Activated CD4-positive, alpha-beta T cell treated with anti-CD3 and anti-CD28 coated beads, Interleukin-2, amount 50 U/mL, for 24 hours (primary cell): ENCODE results near the gene KNSTRN.
A peak's percentile ranks its signal among the peaks of the same experiment; 100 is the strongest.

Experiments used
- DNase-seq, 2 donors: peaks; one replicate each; pipeline ENCODE4 v3.0.0-alpha.2; 2020; ENCODE audit warnings: low read depth in 1 of 2, low spot score in 1 of 2

The KNSTRN gene

GRCh38 chr15:40397688-40398412 is 15.3 kb downstream of the KNSTRN start:
- no peak for DNase-seq

GRCh38 chr15:40398413-40398873 is 15.9 kb downstream of the KNSTRN start:
- DNase-seq: no peak

- no peak for DNase-seq
Observed at GRCh38 chr15:40399370-40399769, 16.8 kb downstream of the KNSTRN start.

- DNase-seq: peak; percentile 75 to 90
Observed at GRCh38 chr15:40405501-40406381, 23.2 kb downstream of the KNSTRN start, which contains the start of gene IVD. Gene IVD, plus strand, starts transcription at chr15:40405795. Its CDS starts 33 bp downstream, at chr15:40405828.

- no peak for DNase-seq
Observed at GRCh38 chr15:40407330-40407990, 24.9 kb downstream of the KNSTRN start.

- no peak for DNase-seq
Observed at GRCh38 chr15:40409366-40409765, 26.8 kb downstream of the KNSTRN start.

GRCh38 chr15:40410476-40410875 is 28.0 kb downstream of the KNSTRN start:
- no peak for DNase-seq

- DNase-seq: no peak
Observed at GRCh38 chr15:40412095-40412759, 29.7 kb downstream of the KNSTRN start.

GRCh38 chr15:40413036-40413435 is 30.5 kb downstream of the KNSTRN start:
- DNase-seq: no peak

GRCh38 chr15:40414816-40415215 is 32.3 kb downstream of the KNSTRN start:
- DNase-seq: no peak

GRCh38 chr15:40415226-40415625 is 32.7 kb downstream of the KNSTRN start:
- no peak for DNase-seq

- no peak for DNase-seq
Observed at GRCh38 chr15:40416056-40416455, 33.5 kb downstream of the KNSTRN start.

GRCh38 chr15:40418126-40418525 is 35.6 kb downstream of the KNSTRN start:
- no peak for DNase-seq

- DNase-seq: no peak
Observed at GRCh38 chr15:40420071-40420713, 37.7 kb downstream of the KNSTRN start.

GRCh38 chr15:40420793-40421192 is 38.3 kb downstream of the KNSTRN start:
- no peak for DNase-seq

GRCh38 chr15:40421246-40422157 is 39.0 kb downstream of the KNSTRN start:
- DNase-seq: peak; percentile 69 to 76

- DNase-seq: no peak
Observed at GRCh38 chr15:40424483-40425115, 42.1 kb downstream of the KNSTRN start.

- DNase-seq: no peak
Observed at GRCh38 chr15:40425681-40426080, 43.2 kb downstream of the KNSTRN start.

- DNase-seq: no peak
Observed at GRCh38 chr15:40427188-40427587, 44.7 kb downstream of the KNSTRN start.
